Activated CD4-positive, alpha-beta memory T cell treated with anti-CD3 and anti-CD28 coated beads, Interleukin-2, amount 10 ng/mL, durations not matched to agents 7 days and 5 days (primary cell): ENCODE measurements around the gene RSBN1. TPM values are rescaled to one million over a fixed set of nuclear protein-coding genes. Genes with fewer than 3 reads are reported as not detected.

Source experiments
- CTCF ChIA-PET: fragments of 350-600 bp; sonication (Branson Sonifier 250); formaldehyde crosslinking; loops from one replicate; lab custom pipeline; 2021; ENCODE audit warnings: antibody characterized with exemption, inconsistent platforms; lab: Charles Lee
- POLR2A ChIA-PET: fragments of 350-600 bp; sonication (Branson Sonifier 250); formaldehyde crosslinking; loops from one replicate; lab custom pipeline; 2021; ENCODE audit warnings: antibody characterized with exemption; lab: Charles Lee
- DNase-seq: peaks from one replicate; pipeline ENCODE4 v3.0.0-alpha.2; 2020
- H3K27ac Mint-ChIP-seq: one replicate; pipeline ENCODE4 v1.8.0; 2021; ENCODE audit warnings: mild to moderate bottlenecking, mixed read lengths
- H3K27me3 Mint-ChIP-seq: one replicate; pipeline ENCODE4 v1.8.0; 2021; ENCODE audit warnings: mixed read lengths
- H3K36me3 Mint-ChIP-seq: one replicate; pipeline ENCODE4 v1.8.0; 2021; ENCODE audit warnings: low read depth, mixed read lengths
- H3K4me1 Mint-ChIP-seq: one replicate; pipeline ENCODE4 v1.8.0; 2021; ENCODE audit warnings: mixed read lengths
- H3K4me3 Mint-ChIP-seq: one replicate; pipeline ENCODE4 v1.8.0; 2021; ENCODE audit warnings: mild to moderate bottlenecking, mixed read lengths
- H3K9me3 Mint-ChIP-seq: one replicate; pipeline ENCODE4 v1.8.0; 2021; ENCODE audit warnings: mixed read lengths
- total RNA-seq, 2 experiments: library from RNA; stranded (reverse); gene quantifications; one replicate each; pipeline ENCODE4 v1.2.3, GENCODE V29; 2021

The RSBN1 gene
- total RNA-seq, 2 experiments from 2014 or later, result 27.9 to 32.1 TPM

DNA sequence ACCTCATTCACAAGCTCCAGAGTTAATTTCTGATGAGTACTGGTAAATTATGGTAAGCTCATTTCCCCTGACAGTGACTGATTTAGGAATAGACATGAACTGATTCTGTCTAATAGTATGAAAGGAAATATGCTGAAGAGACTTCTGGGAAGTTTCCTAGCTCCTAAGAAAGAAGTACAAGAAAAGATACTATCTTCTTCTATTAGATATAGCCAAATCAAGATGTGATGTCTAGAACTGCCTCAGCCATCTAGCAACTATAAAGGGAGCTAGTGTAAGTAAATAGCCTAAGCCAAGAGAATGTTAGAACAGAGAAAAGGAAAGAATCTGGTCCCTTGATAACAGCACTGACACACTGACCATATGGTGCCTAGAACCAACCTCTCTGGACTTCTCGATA, 42.2 kb downstream of the RSBN1 start:
- ChIA-PET POLR2A (interaction anchor here (0.7 to 1.7 kb wide), 3 partner anchors 10 to 24 kb away, joined by 3 to 8 read pairs (median 3); partner anchors contain the start of gene PHTF1), CTCF (interaction anchor here (0.6 to 1.7 kb wide), 2 partner anchors 10 to 11 kb away, joined by 3 to 8 read pairs; partner anchors contain the start of gene PHTF1)
- DNase-seq, result no peak
- Mint-ChIP-seq H3K36me3 (peaks cover 64% of the 10 kb centered on the region), H3K27ac (no peak overlapping the region), H3K4me1 (peaks cover 51% of the 10 kb centered on the region), H3K4me3 (no peak overlapping the region), H3K27me3 (no peaks in the 10 kb centered on the region), H3K9me3 (no peaks in the 10 kb centered on the region)

DNA sequence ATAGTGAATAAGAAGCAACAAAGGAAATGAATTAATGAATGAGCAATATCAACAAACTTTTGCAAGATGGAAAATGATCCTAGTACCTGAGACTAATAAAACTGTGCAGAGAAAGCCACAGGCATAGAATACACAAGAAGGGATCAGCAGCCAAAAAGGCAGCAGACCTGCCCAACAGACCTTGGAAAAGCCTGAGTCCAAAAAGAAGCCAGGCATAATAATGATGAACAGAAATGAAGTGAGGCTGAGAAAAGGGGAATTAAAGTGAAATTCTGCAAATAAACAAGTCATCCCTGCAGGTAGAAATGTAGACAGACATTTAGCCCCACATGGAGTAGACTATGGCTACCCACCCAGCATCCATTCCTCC, 42.7 kb downstream of the RSBN1 start:
- H3K4me1 Mint-ChIP-seq, result peaks cover 55% of the 10 kb centered on the region
- H3K27ac Mint-ChIP-seq, result no peak overlapping the region
- no peaks in the 10 kb centered on the region for H3K27me3 Mint-ChIP-seq
- ChIA-PET POLR2A (interaction anchor here (0.7 to 1.7 kb wide), 2 partner anchors 10 to 11 kb away, joined by 3 to 8 read pairs; partner anchors contain the start of gene PHTF1), CTCF (interaction anchor here (0.6 to 1.7 kb wide), 2 partner anchors 10 to 11 kb away, joined by 3 to 8 read pairs; partner anchors contain the start of gene PHTF1)
- DNase-seq, result no peak
- peaks cover 68% of the 10 kb centered on the region for H3K36me3 Mint-ChIP-seq
- no peak overlapping the region for H3K4me3 Mint-ChIP-seq
- no peaks in the 10 kb centered on the region for H3K9me3 Mint-ChIP-seq

DNA sequence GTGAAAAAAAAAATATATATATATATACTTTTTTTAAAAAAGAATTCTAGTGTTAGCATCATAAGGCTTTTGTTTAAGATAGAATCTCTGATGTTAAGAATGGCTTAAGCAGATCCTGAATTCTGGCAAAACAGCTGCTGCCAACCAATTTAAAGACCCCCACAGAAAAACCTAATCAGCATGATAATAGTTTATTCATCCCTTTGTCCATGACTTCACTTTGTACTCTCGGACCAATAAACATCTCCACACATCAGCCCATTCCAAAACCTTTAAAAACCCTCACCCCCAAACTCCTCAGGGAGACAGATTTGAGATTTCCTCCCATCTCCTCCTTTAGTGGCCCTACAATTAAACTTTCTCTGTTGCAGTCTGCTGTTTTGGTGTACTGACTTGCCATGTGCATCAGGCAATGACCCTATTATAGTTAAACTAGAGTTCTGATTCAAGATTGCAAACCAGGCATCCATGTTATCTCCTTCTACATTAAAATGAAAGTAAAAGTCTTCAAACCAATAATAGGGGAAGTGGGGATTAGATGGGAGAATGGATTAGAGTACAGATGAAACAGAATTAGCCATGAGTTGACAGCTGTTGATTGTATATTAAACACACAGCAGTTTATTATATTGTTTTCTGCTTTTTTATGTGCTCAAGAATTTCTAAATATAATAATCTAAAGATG, 43.2 kb downstream of the RSBN1 start:
- CTCF ChIA-PET, result no interaction called here
- Mint-ChIP-seq H3K4me3 (no peak overlapping the region), H3K27ac (no peak overlapping the region), H3K36me3 (peaks cover 71% of the 10 kb centered on the region), H3K27me3 (no peaks in the 10 kb centered on the region), H3K9me3 (no peaks in the 10 kb centered on the region), H3K4me1 (peaks cover 57% of the 10 kb centered on the region)
- POLR2A ChIA-PET, result interaction anchor here (1.7 kb wide), 1 partner anchor 9 kb away, joined by 8 read pairs; the partner anchor contains the start of gene PHTF1
- DNase-seq, result no peak

DNA sequence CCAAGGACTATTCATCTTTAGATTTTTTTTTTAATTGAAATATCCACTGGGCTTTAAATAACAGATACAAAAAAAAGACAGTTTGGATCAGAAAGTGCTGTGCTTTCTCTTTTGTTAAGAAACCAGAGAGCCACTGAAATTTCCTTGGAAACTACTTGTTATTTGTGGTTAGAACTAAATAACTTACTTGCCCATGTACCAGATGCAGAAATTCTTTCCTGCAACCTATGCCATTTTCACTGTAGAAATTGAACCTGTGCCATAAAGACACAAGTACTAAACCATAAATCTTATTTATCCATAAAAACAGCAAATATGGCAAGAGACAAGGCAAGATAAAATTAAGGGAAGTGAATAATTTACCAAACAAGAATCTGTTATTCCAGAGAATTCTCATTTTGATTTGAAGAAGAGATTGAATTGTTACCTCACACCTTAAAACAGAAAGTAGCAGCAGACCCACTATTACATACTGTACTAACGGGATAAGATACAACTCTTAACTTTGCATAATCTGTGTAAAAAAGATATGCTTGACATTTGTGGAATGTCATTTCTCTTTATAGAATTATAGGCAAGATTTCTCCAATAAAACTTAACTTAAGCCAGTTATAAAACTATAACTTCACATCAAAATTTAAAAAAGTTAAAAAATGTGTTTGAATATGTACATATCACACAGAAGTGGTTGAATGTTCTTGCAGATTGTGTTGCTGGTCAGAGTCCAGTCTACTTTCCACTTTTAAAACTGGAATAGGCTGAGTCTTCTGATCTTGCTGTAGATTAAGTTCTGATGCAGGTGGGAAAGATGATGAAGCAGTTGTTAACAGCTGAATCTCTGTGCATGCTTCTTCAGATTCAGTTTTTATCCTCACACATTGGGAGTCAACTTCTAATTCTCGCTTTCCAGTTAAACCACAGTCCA, 46.7 kb downstream of the RSBN1 start:
- no peak for DNase-seq
- peaks cover 56% of the 10 kb centered on the region for H3K4me1 Mint-ChIP-seq
- no peak overlapping the region for H3K4me3 Mint-ChIP-seq
- ChIA-PET POLR2A (interaction anchor here (0.8 to 1.2 kb wide), 2 partner anchors 18 to 45 kb away, joined by 3 read pairs; no protein-coding TSS in a partner anchor), CTCF (no interaction called here)
- H3K36me3 Mint-ChIP-seq, result peaks cover 68% of the 10 kb centered on the region
- H3K27ac Mint-ChIP-seq, result no peak overlapping the region
- H3K9me3 Mint-ChIP-seq, result no peaks in the 10 kb centered on the region
- H3K27me3 Mint-ChIP-seq, result no peaks in the 10 kb centered on the region

DNA sequence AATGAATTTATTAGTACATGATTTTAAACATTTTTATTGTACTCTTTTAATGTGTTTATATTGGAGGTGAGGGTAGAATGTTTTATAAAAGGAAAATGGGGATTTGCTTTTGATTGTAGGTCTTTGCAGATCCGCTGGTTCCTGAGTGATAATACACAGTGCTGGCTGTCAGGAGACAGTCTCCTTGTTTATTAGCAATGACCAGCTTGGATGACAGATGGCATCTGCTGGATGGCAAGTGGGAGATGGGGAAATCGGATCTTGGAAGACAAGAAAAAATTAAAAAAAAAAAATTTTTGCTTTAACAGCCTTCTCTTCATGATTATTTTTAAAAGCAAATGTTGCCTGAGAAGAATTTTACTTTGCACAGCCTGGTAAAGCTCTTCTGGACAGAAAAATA, 48.6 kb downstream of the RSBN1 start:
- no peak for DNase-seq
- H3K27ac Mint-ChIP-seq, result no peak overlapping the region
- no peaks in the 10 kb centered on the region for H3K9me3 Mint-ChIP-seq
- ChIA-PET CTCF (no interaction called here), POLR2A (interaction anchor here (0.9 kb wide), 1 partner anchor 21 kb away, joined by 4 read pairs; no protein-coding TSS in a partner anchor)
- peaks cover 62% of the 10 kb centered on the region for H3K36me3 Mint-ChIP-seq
- H3K27me3 Mint-ChIP-seq, result no peaks in the 10 kb centered on the region
- H3K4me3 Mint-ChIP-seq, result no peak overlapping the region
- H3K4me1 Mint-ChIP-seq, result peaks cover 47% of the 10 kb centered on the region

DNA sequence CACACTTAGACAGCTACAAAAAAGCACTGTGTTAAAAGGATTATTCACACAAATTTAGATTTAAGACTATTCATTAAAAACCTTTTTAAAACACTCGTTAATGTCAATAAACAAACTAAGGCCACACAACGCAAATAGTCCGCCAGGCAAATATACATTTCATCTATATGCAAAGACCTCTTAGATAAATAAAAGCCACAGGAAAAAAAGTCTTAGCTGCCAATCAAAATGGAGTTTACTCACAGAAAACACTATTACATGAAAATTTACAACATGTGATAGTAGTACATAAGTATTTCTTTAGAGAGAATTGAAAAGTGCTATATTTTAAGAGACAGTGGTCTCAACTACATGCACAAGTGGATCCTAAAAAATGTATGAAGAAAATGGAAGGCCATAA, 50.3 kb downstream of the RSBN1 start:
- no peak for DNase-seq
- POLR2A ChIA-PET, result interaction anchor here (1.6 kb wide), 1 partner anchor 49 kb away, joined by 3 read pairs; no protein-coding TSS in a partner anchor
- Mint-ChIP-seq H3K4me3 (no peak overlapping the region), H3K9me3 (no peaks in the 10 kb centered on the region), H3K4me1 (peaks cover 42% of the 10 kb centered on the region), H3K27me3 (no peaks in the 10 kb centered on the region), H3K36me3 (peaks cover 52% of the 10 kb centered on the region), H3K27ac (no peak overlapping the region)
- CTCF ChIA-PET, result interaction anchor here (1.1 to 1.3 kb wide), 2 partner anchors 50 to 142 kb away, joined by 3 to 4 read pairs; partner anchors contain the start of genes AP4B1 and RSBN1

DNA sequence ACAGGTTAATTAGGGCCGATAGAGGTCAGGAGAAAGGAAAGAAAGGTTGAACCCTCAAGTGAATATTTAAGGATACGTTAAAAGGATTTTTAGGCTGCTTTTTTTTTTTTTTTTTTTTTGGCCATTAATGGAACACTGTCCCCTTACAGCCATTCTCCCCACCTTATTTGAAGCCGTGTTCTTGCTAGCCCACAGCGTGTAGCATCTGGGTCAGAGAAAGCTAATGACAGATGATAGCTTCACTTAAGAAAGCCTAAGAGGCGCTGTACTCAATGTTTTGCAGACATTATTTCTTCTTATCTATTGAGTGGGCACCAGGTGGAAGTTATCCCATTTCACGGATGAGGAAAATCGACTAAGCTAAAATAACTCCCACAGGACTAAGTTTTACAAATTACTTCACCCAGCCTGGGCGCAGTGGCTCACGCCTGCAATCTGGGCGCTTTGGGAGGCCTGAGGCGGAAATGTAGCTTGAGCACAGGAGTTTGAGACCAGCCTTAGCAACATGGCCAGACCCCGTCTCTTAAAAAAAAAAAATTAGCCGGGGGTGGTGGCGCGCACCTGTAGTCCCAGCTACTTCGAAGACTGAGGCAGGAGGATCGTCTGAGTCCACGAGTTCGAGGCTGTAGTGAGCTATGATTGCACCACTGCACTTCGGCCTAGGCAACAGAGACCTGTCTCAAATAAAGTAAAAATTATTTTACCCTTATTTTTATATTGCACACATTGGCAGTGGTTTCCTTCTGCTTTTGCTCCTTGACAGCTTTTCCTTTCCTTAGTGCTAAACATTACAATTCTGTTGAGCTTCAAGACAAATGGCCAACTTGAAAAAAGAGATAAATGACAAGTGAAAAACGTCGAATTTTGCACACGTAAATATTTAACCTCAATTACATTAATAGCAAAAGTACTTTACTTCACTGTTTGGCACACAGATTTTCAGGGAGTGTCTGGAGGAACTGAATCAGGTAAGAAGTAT, 51.9 kb downstream of the RSBN1 start:
- Mint-ChIP-seq H3K36me3 (peaks cover 47% of the 10 kb centered on the region), H3K27me3 (no peaks in the 10 kb centered on the region), H3K27ac (peak overlapping the region; percentile 91), H3K4me1 (peaks cover 42% of the 10 kb centered on the region), H3K9me3 (no peaks in the 10 kb centered on the region), H3K4me3 (peak overlapping the region; percentile 88)
- no peak for DNase-seq
- ChIA-PET POLR2A (interaction anchor here (0.6 to 5.3 kb wide), 21 partner anchors 8 to 750 kb away, joined by 3 to 73 read pairs (median 6); partner anchors contain the start of genes AP4B1, HIPK1, RSBN1 and TRIM33), CTCF (interaction anchor here (0.7 to 3.1 kb wide), 13 partner anchors 10 to 1953 kb away, joined by 3 to 24 read pairs (median 3); partner anchors contain the start of genes AP4B1, HIPK1, LRIG2 and RSBN1)

DNA sequence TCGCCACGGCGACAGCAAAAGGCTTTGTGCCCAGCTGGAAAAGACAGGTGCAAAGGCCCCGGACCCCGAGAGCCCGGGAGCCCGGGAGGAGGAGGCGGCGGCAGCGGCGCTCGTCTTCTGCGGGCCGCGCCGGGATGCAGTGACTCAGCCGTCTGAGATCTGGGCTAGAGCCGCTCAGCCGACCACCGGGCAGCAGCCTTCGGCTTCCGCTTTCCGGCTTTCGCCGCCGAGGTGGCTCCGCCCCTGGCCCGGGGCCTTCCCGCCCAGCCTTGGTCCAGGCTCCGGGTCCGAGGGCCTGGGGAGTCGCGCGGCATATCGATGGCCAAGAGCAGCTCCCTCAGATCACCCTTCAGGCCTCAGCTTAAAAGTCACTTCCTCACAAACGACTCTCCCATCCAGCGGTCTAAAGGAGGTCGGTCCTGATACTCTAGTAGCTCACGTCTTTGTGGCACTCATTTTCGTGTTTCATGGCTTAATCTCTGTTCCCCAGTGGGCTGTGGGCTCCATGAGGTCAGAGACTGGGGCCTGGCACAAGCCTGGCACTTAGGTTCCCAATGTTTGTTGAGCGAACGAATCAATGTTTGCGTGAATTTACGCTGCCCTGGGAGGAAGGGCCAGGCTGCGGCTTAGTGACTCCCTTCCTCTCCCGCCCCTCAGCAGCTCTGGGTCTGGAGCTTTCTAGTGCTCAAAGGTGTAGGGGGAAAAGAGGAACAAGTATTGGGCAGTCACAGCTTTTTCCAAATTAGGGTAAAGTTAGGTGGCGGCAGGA, 52.8 kb downstream of the RSBN1 start, which contains the start of gene PHTF1:
Gene PHTF1, minus strand, starts transcription at position 154 of the 769 bp plus-strand sequence. CDS start 783 bp downstream, outside the sequence.
- peak within 1 kb of the TSS; percentile 88 for H3K4me3 Mint-ChIP-seq
- H3K27ac Mint-ChIP-seq, result peak within 1 kb of the TSS; percentile 91
- CTCF ChIA-PET, result interaction anchor here (0.6 to 3.1 kb wide), 12 partner anchors 11 to 1953 kb away, joined by 3 to 24 read pairs (median 3); partner anchors contain the start of genes HIPK1, LRIG2 and RSBN1
- POLR2A ChIA-PET, result interaction anchor here (0.7 to 5.3 kb wide), 20 partner anchors 9 to 751 kb away, joined by 3 to 73 read pairs (median 6); partner anchors contain the start of genes AP4B1, HIPK1, RSBN1 and TRIM33
- DNase-seq, result peak; percentile 69
- peaks cover 46% of the 10 kb centered on the region for H3K36me3 Mint-ChIP-seq
- H3K4me1 Mint-ChIP-seq, result peaks cover 41% of the 10 kb centered on the region
- no peaks in the 10 kb centered on the region for H3K9me3 Mint-ChIP-seq
- no peaks in the 10 kb centered on the region for H3K27me3 Mint-ChIP-seq

DNA sequence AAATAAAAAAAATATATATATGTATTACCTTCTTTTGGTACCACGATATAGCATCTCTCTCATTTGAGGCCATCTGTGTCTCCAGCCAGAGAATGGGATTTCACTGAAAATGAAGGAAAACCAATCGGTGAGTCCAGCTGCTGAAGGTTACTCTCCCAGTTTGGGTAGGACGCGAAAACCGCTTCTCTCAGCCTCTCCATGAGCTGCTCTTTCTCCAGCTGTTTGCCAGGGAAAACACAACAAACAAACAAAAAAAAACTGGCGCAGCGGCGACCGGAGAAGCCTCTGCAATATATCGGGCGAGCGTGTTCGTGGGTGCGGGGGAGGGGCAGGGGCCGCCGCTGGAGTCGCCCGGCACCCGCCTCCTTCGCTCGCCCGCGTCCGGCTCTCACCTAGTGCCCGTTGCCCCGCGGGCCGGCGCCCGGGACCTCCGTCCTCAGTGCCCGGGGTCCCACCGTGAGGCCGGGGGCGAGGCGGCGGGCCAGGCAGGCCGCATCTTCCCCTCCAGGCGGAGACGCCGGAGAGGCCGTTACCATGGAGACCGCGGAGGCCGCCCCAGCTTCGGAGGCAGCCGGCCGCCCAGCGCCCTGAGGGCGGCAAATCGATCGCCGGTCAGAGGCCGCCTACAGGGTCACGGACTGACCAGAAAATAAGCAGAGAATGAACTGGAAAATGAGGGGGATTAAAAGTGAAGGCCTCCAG, 53.5 kb downstream of the RSBN1 start:
- DNase-seq, result peak; percentile 71
- H3K36me3 Mint-ChIP-seq, result peaks cover 46% of the 10 kb centered on the region

DNA sequence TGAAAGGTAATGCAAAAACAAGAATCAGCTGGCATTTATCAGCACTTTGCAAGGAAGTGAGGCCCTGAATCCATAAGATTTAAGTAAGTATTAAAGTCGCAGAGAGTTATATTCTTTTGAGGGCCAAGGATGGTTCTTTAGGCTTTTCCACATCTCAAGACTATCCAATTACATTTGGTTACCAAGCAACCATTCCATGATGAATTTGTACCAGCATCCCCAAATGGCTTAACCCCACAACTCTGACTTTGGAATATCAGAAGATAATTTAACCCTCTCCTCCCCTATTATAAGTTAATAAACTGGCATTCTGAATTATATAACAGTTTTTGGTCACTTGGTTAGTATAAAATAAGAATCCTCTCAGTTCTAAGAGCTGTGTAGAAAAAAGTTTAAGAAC, 55.8 kb downstream of the RSBN1 start:
- no peak overlapping the region for H3K27ac Mint-ChIP-seq
- POLR2A ChIA-PET, result interaction anchor here (5.3 kb wide), 1 partner anchor 55 kb away, joined by 73 read pairs; the partner anchor contains the start of gene RSBN1
- peak overlapping the region; percentile 88 for H3K4me3 Mint-ChIP-seq
- H3K9me3 Mint-ChIP-seq, result no peaks in the 10 kb centered on the region
- DNase-seq, result no peak
- peaks cover 50% of the 10 kb centered on the region for H3K36me3 Mint-ChIP-seq
- peaks cover 43% of the 10 kb centered on the region for H3K4me1 Mint-ChIP-seq
- H3K27me3 Mint-ChIP-seq, result no peaks in the 10 kb centered on the region
- CTCF ChIA-PET, result no interaction called here

More for the DNA sequence above, 53.5 kb downstream of the RSBN1 start:
- Mint-ChIP-seq H3K4me1 (peaks cover 38% of the 10 kb centered on the region), H3K4me3 (peak overlapping the region; percentile 88), H3K27ac (peak overlapping the region; percentile 91), H3K27me3 (no peaks in the 10 kb centered on the region), H3K9me3 (no peaks in the 10 kb centered on the region)
- ChIA-PET POLR2A (interaction anchor here (0.9 to 5.3 kb wide), 17 partner anchors 9 to 752 kb away, joined by 3 to 73 read pairs (median 6); partner anchors contain the start of genes AP4B1, HIPK1, RSBN1 and TRIM33), CTCF (interaction anchor here (0.6 to 3.1 kb wide), 14 partner anchors 11 to 947 kb away, joined by 3 to 24 read pairs (median 3); partner anchors contain the start of genes HIPK1 and RSBN1)
